ENCODE data around the gene P2RY4.
"Not testable (repeated sequence)": the region's sequence is repeated elsewhere in the genome, so short reads cannot be mapped to it uniquely, and the experiment has no call there.

The P2RY4 gene

GRCh38 chrX:70260104-70260503, at the start of gene P2RY4:
Gene P2RY4 (minus strand): TSS chrX:70260204. CDS start chrX:70259624, 580 bp downstream.
- no peak for DNase-seq

DNA sequence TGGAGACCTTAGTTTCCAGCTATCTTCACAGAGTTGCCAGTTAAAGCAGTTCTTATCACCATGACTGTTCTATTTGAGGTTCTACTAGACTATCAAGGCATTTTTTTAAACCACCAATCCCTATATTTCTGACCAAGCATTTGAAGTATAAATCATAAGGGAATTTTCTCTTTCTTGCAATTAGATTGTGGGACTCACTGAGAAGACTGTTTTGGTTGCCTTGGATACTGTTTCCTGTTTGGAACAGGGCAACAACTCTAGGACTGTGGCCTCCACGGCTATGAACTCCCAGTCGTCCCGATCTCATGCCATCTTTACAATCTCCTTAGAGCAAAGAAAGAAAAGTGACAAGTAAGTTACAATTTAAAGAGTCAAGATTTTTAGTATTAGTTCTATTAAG, 41.7 kb upstream of the P2RY4 start:
- DNase-seq: no peak

- DNase-seq: no peak
Measured at GRCh38 chrX:70293621-70294020, 33.6 kb upstream of the P2RY4 start.

DNA sequence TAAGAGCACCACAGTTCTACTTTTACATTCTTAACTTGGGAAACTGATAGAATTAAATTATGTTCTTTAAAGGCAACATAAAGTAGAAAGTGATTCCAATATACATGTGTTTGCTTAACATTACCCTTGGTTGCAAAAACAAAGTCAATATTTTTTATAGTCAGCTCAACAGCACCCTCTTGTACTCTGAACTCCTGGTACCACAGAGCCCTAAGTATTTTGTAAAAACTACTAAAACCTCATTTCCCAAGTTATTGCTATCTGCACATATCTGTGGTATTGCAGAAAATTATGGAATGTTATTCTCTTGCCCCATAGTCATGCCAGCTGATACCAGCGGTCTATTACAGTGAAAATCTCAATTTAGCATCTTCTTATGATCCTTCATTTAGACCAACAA, 32.8 kb upstream of the P2RY4 start:
- no peak for DNase-seq

GRCh38 chrX:70289793-70290770, 30.1 kb upstream of the P2RY4 start, which contains the start of the genes KIF4A and PDZD11:
Gene KIF4A (plus strand): TSS chrX:70290104. CDS start chrX:70290459, 355 bp downstream.
Gene PDZD11 (minus strand): TSS chrX:70289927. CDS start chrX:70289341, 586 bp downstream.
- peak; percentile 68 for DNase-seq

DNA sequence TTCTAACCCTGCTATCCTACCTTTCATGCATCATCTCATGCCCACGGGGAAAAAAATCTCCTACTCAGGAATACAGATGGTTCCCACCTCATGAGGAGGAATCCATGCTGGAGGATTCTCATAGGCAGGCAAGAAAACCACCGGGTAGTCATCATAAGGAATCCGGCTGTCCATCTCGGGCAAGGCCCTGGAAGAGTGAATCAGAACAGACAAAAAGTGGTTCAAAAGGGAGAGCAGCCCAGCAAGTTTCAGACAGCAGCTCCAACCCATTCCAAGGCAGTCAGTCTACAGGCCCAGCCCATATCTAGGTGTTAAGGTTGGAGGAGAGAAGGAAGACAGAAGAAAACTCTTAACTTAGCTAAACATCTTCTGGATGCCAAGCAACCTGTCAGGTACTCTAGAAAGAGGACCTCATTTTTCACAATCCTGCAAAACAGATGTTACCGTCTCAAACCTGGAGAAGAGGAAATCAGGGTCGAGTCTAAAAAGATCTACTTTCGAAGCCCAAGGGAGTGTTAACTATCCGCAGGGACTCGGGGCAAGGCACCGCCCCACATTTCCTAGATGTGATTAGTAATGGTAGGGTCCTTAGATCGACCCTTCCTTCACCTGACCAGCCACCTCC, 29.3 kb upstream of the P2RY4 start:
- DNase-seq: no peak

DNA sequence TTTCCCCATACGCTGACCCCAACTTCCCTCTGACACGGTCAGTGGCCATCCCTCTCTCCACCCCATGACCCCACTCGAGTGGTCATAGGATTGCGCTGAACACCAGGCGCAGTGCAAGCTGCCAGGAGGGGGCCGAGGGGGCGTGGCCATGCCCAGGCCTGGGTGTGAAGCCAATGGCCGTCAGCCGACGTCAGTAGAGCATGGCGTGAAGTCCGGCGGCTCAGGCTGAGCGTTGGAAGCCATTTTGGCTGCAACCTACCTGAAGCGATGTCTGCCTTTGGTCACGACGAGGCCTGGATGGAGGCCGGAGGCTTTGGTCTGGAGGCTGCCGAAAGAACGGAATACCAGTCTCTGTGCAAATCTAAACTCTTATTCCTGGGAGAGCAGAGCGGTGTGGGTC, 21.9 kb upstream of the P2RY4 start, which contains the start of gene RAB41:
Gene RAB41, plus strand, starts transcription at position 222 of the 400 bp plus-strand sequence. Its CDS starts 46 bp downstream, at position 268.
- no peak for DNase-seq

DNA sequence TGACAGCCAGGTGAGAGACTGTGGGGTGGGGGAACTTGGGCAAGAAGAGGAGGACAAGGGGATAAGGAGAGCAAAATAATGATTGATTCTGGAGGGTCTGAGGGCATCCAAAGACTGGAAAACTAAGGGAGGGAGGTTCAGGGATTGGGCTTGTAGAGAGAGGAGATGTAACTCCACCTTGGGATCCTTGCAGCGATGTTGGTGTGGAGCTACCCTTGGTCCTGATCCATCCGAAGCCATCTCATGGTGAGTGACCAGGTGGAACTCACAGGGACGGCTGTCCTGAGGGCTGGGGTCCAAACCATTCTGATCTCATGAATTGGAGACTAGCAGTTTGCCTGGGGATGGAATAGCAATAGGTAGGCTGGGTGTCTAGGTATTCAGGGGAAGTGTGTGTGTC, 20.6 kb upstream of the P2RY4 start:
- no peak for DNase-seq

GRCh38 chrX:70279081-70279480, 19.1 kb upstream of the P2RY4 start:
- no peak for DNase-seq

GRCh38 chrX:70274029-70274428, 14.0 kb upstream of the P2RY4 start:
- not testable (repeated sequence) for DNase-seq

DNA sequence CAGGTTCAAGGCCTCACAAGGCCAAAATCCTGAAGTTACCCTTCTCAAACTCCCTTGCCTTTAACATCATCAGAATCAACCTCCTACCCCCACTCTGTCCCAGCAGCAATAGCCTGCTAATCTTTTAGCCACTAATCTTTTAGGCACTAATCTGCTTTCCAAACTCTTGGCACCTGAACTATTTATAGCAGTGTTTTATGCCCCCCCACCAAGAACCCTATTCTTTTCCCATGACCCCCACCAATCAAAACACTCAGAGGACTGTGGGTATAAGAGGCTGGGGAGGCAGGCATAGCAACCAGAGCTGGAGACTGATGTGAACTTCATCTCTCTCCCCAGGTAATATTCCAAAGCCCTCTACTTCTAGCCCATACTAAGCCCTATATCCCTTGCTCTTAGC, 8.0 kb upstream of the P2RY4 start, which contains the start of gene ARR3:
Gene ARR3, plus strand, starts transcription at position 301 of the 400 bp plus-strand sequence. CDS start 1,052 bp downstream, outside the sequence.
- DNase-seq: no peak

GRCh38 chrX:70264784-70265183, 4.8 kb upstream of the P2RY4 start:
- no peak for DNase-seq

DNA sequence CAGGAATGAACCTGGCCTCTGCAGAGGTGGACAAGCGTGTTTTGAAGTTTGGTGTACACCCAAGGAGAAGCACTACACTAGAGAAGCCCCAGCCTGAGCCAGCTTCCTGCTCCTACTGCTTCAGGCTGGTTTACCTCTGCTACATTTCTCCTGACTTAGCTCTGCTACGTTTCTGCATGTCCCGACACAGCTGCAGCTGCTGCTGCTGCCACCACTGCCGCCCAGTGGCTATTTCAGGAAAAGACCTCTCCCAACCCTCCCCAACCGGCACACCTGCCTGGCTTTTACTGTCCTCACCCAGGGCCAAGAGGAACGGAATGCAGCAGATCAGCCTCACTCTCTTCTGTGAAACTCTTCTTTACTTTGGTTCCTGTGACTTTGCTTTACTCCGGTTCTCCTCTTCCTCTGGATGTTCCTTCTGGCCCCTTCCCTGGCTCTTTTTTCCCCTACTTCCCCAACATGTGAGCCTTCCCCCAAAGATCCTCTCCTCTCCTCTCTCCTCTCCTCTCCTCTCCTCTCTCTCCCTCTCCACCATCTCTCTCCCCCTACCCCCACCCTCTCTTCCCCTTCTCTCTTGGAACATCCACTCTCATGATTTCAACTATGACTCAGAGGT, 3.1 kb upstream of the P2RY4 start:
- peak; percentile 1 for DNase-seq

DNA sequence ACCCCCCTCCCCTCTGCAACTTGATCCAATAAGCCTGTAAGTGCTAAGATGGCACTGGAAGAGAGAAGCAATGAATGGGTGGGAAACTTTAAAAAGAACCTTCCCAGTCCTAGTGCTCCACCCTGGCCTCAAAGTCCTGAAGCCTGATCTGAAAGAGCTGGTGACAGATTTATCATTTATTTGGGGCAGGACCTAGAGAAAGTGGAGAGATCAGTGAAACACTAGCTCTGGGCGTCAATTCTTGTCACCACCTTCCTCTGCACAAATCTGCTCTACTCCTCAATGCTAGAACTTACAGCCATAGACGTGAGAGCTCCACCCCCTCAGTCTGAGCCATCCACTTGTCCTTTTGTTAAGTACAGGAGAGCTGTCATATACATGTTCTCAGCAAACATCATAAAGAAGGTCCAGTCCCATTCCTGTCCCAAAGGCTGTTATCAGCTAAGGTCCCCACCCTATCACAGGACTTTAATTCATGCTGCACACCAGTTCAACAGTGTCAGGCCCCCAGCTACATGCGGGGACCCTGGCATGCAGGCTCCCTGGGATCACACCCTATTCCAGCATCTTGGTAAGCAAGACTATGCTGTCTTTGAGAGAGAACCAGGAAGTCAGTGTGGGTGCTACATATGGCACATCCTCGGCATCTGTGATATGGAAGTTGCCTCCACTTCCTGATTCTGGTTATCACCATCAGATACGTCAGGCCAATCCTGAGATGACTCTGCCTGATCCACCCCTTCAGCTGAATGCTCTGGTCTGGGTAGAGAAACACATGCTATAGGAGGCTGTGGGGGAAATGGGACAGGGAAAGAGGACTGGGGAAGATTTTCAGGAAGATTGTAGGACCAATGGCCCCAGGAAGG, 2.3 kb downstream of the P2RY4 start:
- DNase-seq: no peak

DNA sequence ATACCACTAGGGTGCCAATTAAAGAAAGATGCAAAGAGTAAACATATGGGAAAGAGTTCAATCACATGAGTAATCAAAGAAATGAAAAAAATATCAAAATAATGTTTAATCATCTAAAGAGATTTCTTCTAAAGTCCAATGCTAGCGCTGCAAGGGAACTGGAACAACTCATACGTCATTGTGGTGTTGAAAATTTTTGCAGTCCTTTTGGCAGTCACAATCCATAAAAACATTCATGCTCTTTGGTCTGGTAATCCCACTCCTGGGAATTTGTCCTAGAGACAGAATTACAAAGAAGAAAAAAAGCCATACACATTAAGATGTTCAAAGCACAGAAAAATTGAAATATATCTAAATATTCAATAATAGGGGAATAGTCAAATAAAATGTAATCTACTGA, 4.6 kb downstream of the P2RY4 start:
- DNase-seq: no peak

DNA sequence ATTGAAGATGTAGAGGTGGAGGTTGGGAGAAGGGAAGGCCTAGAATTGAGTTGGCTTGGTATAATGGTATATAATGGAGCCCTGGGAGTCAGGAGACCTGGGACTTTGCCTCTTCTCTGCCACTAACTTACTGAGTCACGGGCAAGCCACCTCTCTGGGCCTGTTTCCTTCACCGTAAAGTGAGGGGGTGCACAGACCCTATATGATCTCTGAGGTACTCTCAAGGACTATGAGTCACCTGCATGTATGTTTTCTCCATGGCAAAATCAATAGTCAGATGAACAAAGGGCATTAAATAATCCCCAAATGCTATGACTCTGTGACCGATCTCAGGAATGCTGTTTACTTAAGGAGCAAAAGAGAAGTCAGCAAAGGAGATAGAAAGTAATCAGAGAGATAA, 5.1 kb downstream of the P2RY4 start:
- no peak for DNase-seq

DNA sequence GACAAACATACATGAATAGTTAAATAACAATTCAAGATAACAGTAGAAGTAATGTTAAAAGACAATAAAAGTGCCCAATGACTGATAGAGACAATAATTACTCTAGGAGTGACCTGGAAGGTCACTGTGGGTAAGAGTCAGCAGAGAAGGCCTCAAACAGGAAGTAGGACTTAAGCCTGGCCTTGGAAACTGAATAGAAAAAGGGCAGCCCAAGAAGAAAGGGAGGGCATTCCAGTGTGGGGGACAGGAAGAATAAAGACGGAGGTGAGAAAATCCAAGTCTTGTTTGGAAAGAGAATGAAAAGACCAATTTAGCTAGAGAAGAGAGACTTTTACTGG, 6.0 kb downstream of the P2RY4 start:
- no peak for DNase-seq

- no peak for DNase-seq
Measured at GRCh38 chrX:70253377-70254062, 6.5 kb downstream of the P2RY4 start.

GRCh38 chrX:70252491-70252890, 7.5 kb downstream of the P2RY4 start:
- DNase-seq: no peak

DNA sequence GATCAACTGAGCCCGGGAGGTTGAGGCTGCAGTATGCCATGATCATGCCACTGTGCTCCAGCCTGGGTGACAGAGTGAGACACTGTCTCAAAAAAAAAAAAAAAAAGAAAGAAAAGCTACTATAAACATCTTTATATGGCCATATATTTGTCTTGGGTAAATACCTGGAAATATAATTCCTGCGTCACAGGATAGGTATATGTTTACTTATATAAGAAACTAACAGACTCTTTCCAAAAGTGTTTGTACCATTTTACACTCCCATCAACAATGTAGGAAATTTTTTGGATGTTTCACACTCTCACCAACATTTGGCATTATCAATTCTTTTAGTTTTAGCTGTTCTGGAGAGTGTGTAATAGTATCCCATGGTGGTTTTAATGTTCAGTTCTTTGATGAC, 12.8 kb downstream of the P2RY4 start:
- DNase-seq: no peak

GRCh38 chrX:70244881-70245280, 15.1 kb downstream of the P2RY4 start:
- DNase-seq: no peak

GRCh38 chrX:70243601-70244000, 16.4 kb downstream of the P2RY4 start:
- DNase-seq: not testable (repeated sequence)

Measured in NCI-H2171 treated with DMSO at 0.1 percent for 48 hours (cell line).